Gastroesophageal sphincter (tissue), 4 donors: Measurements from ENCODE around the gene CARD11. TPM values are rescaled to one million over a fixed set of nuclear protein-coding genes. Genes with fewer than 3 reads are reported as not detected.

Experiments
- ATAC-seq: fragments of 150-250 bp; one replicate; pipeline ENCODE4 v1.9.1; 2016; ENCODE audit warnings: mild to moderate bottlenecking, moderate library complexity
- H3K27ac ChIP-seq, 4 donors: fragments of 200-600 bp; sonication (generic) in 3 of 4; 1 replicate in 3 of 4; 2 replicates in 1 of 4; pipeline ENCODE4 v1.5.1; 2016 to 2019
- H3K27me3 ChIP-seq: fragments of 200-600 bp; sonication (generic); one replicate; pipeline ENCODE4 v1.5.1; 2019
- H3K36me3 ChIP-seq, 2 donors: fragments of 200-600 bp; sonication (generic); one replicate each; pipeline ENCODE4 v1.5.1; 2019; ENCODE audit warnings: control low read depth in 1 of 2
- H3K4me1 ChIP-seq, 3 donors: fragments of 200-600 bp; sonication (generic); 1 replicate in 2 of 3; 2 replicates in 1 of 3; pipeline ENCODE4 v1.5.1; 2016 to 2019; ENCODE audit warnings: control low read depth in 2 of 3
- H3K4me3 ChIP-seq, 2 donors: fragments of 200-600 bp; sonication (generic); one replicate each; pipeline ENCODE4 v1.5.1; 2019; ENCODE audit warnings: mild to moderate bottlenecking in 1 of 2, moderate library complexity in 1 of 2
- H3K9me3 ChIP-seq, 3 donors: fragments of 200-600 bp; sonication (generic); one replicate each; pipeline ENCODE4 v1.5.1; 2017 to 2019; ENCODE audit warnings: control low read depth in 2 of 3
- CTCF ChIP-seq, 4 experiments: fragments of 200-600 bp in 2 of 4; fragments of 450-650 bp in 2 of 4; sonication (generic) in 1 of 4; IDR thresholded peaks; one replicate each; pipeline ENCODE4 v1.5.1; 2017 to 2019; ENCODE audit warnings: antibody characterized with exemption in 4 of 4, mild to moderate bottlenecking in 2 of 4, moderate library complexity in 2 of 4
- EP300 ChIP-seq: sonication (generic); formaldehyde crosslinking; IDR thresholded peaks from one replicate; pipeline ENCODE4 v1.6.1; 2017; ENCODE audit warnings: antibody characterized with exemption, mild to moderate bottlenecking
- POLR2A ChIP-seq, 2 donors: fragments of 450-650 bp; IDR thresholded peaks; one replicate each; pipeline ENCODE4 v1.6.1; 2017; ENCODE audit warnings: antibody characterized with exemption in 2 of 2, mild to moderate bottlenecking in 2 of 2, moderate library complexity in 1 of 2
- POLR2AphosphoS5 ChIP-seq: sonication (generic); formaldehyde crosslinking; IDR thresholded peaks from one replicate; pipeline ENCODE4 v1.6.1; 2017; ENCODE audit warnings: antibody characterized with exemption
- WGBS, 2 donors: methylation state at CpG; one replicate each; pipeline ENCODE4 v1.1.5; 2018; ENCODE audit warnings: low coverage in 1 of 2; 5-methylcytosine and 5-hydroxymethylcytosine counted together
- total RNA-seq, 4 donors: library from RNA; depleted of rRNA; stranded (reverse); fragments of >200 nt; gene quantifications; one replicate each; pipeline ENCODE4 v1.1.0, GENCODE V29; 2016

CARD11 gene
- total RNA-seq, 4 donors from 2014 or later = 0.27 to 0.67 (median 0.45) TPM

DNA sequence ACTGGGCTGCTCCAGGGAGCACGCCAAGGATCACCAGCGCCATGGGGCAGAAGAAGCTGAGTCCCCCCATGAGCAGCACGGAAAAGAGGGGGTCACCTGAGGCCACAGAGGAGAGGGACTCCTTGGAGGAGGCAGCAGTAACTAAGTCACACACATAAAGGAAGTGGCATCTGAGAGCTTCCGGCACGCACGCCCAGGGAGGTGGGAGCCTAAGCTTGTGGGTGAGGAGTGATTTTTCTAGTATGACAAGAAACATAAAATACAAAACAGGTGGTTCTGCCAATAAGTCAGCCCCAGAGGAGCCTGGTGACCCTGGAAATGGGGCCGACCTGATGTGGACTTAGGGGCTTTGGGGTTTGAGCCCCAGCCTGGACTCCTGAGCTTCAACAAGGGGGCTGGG, 60.8 kb downstream of the CARD11 start:
- H3K27ac ChIP-seq = no peak overlapping the region
- 86 to 94% methylated on average over 5 to 7 of the region's 7 CpGs for WGBS, 2 donors
- H3K4me3 ChIP-seq = no peak overlapping the region
- no peak for TF ChIP-seq POLR2A (IDR thresholded peaks at IDR 0.05)
- TF ChIP-seq POLR2AphosphoS5 = no peak
- TF ChIP-seq EP300 = no peak
- no peak for TF ChIP-seq CTCF (IDR thresholded peaks at IDR 0.05)
- peaks cover 0 to 12% (median 0%) of the 10 kb centered on the region in 3 donors for H3K9me3 ChIP-seq
- H3K27me3 ChIP-seq = peaks cover 62% of the 10 kb centered on the region
- H3K36me3 ChIP-seq = no peaks in the 10 kb centered on the region
- no peak for ATAC-seq
- no peaks in the 10 kb centered on the region for H3K4me1 ChIP-seq

GRCh38 chr7:2982401-2982800, 61.3 kb downstream of the CARD11 start:
- WGBS, 2 donors = 89 to 94% methylated on average over 6 to 10 of the region's 11 CpGs
- H3K9me3 ChIP-seq = peaks cover 0 to 12% (median 0%) of the 10 kb centered on the region in 3 donors
- no peaks in the 10 kb centered on the region for H3K4me1 ChIP-seq
- no peak overlapping the region for H3K4me3 ChIP-seq
- H3K36me3 ChIP-seq = no peaks in the 10 kb centered on the region
- TF ChIP-seq EP300 (no peak), CTCF (IDR thresholded peaks at IDR 0.05) (no peak), POLR2AphosphoS5 (no peak), POLR2A (IDR thresholded peaks at IDR 0.05) (no peak)
- no peak overlapping the region for H3K27ac ChIP-seq
- peaks cover 62% of the 10 kb centered on the region for H3K27me3 ChIP-seq
- no peak for ATAC-seq

DNA sequence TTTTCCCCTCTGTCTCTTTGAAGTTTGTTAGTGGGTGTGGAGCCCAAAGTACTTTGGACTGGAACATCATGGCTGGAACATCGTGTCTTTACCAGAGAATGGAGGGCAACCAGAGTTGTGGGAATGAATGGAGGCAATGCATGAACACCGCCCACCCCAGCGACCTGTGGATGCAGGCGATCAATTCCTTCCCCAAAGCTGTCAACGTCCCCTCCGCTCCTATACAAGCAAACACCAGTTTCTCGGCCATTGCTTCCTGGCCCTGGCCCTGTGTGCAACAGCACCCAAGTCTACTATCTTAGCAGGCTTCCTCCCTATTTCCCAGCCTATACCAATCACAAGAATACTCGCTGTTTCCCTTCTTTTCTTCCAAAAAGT, 62.6 kb downstream of the CARD11 start:
- Histone ChIP-seq H3K4me1 (no peaks in the 10 kb centered on the region), H3K36me3 (no peaks in the 10 kb centered on the region), H3K9me3 (peaks cover 0 to 12% (median 0%) of the 10 kb centered on the region in 3 donors), H3K27ac (no peak overlapping the region), H3K4me3 (no peak overlapping the region), H3K27me3 (peaks cover 57% of the 10 kb centered on the region)
- 65 to 95% methylated on average over 2 to 8 of the region's 8 CpGs for whole genome bisulfite sequencing, 2 donors
- no peak for TF ChIP-seq CTCF (IDR thresholded peaks at IDR 0.05)
- TF ChIP-seq POLR2AphosphoS5 = no peak
- no peak for TF ChIP-seq EP300
- TF ChIP-seq POLR2A (IDR thresholded peaks at IDR 0.05) = no peak
- ATAC-seq = no peak

DNA sequence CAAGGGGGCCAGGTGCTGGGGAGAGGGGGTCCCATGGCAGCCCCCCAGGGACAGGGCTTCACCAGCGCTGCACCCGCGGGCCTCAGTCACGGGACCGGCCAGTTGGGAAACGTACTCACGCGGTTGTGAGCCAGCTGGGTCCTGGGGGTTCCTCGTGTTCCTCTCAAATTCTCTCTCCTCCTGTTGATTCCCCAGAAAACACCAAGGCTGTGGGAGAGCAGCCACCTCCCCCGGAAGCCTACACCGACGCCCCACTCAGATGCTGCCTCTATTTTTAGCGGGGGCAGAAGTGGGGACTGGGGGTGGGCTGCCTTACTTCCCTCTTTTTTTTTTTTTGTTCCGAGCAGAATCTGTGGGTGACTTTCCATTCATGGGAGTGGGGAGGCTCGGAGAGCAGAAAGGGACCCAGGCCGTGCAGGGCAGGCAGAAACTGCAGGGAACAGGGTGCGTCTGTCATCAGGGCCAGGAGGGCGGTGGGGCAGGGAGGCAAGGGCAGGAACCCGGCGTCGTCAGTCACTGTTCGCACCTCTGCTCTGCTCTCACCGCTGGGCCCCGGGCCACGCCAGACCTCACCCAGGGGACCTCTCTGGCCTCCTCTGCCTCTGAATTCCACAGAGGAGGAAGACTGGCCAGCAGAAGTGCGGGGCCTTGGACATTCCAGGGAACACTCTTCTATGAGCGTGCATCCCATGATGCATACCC, 63.1 kb downstream of the CARD11 start:
- WGBS, 2 donors = 55% methylated on average over 5 of the region's 27 CpGs; no CpG with 5 or more reads in 1 of the 2 donors
- no peaks in the 10 kb centered on the region for H3K4me1 ChIP-seq
- no peak for TF ChIP-seq POLR2AphosphoS5
- TF ChIP-seq CTCF (IDR thresholded peaks at IDR 0.05) = no peak
- TF ChIP-seq EP300 = no peak
- TF ChIP-seq POLR2A (IDR thresholded peaks at IDR 0.05) = no peak
- ATAC-seq = no peak
- no peak overlapping the region for H3K27ac ChIP-seq
- peak overlapping the region in 1 of 2 donors; percentile 12 for H3K4me3 ChIP-seq
- H3K27me3 ChIP-seq = peaks cover 58% of the 10 kb centered on the region
- H3K9me3 ChIP-seq = peaks cover 0 to 12% (median 0%) of the 10 kb centered on the region in 3 donors
- H3K36me3 ChIP-seq = no peaks in the 10 kb centered on the region

- H3K4me3 ChIP-seq = peak overlapping the region in 1 of 2 donors; percentile 12
- no peak overlapping the region for H3K27ac ChIP-seq
- no peaks in the 10 kb centered on the region for H3K4me1 ChIP-seq
- no peaks in the 10 kb centered on the region for H3K36me3 ChIP-seq
- no peak for ATAC-seq
- WGBS, 2 donors = 67% methylated on average over 3 of the region's 13 CpGs; no CpG with 5 or more reads in 1 of the 2 donors
- peaks cover 0 to 12% (median 0%) of the 10 kb centered on the region in 3 donors for H3K9me3 ChIP-seq
- peaks cover 63% of the 10 kb centered on the region for H3K27me3 ChIP-seq
- TF ChIP-seq CTCF (IDR thresholded peaks at IDR 0.05) (no peak), POLR2A (IDR thresholded peaks at IDR 0.05) (no peak), EP300 (no peak)
Observed at GRCh38 chr7:2979951-2980350, 63.7 kb downstream of the CARD11 start.
